Bronchial epithelial cell (primary cell): ENCODE results near the gene CFB. TPM values are rescaled to one million over a fixed set of nuclear protein-coding genes. Genes with fewer than 3 reads are reported as not detected.

Experiments used
- DNase-seq: peaks from one replicate; pipeline ENCODE4 v3.0.0-alpha.2; 2010; ENCODE audit warnings: low read depth
- FAIRE-seq: peaks from 2 replicates; lab custom pipeline; 2011; peaks lifted over from hg19 to GRCh38; lab: Jason Lieb, UNC
- H3K27me3 ChIP-seq: 2 replicates; pipeline ENCODE4 v1.5.1; 2011; ENCODE audit warnings: low read length; ENCODE audit not compliant: control insufficient read depth, insufficient read depth
- H3K36me3 ChIP-seq: 2 replicates; pipeline ENCODE4 v1.5.1; 2011; ENCODE audit warnings: low read length; ENCODE audit not compliant: control insufficient read depth, insufficient read depth
- H3K4me3 ChIP-seq: 2 replicates; pipeline ENCODE4 v1.5.1; 2011; ENCODE audit warnings: mild to moderate bottlenecking, low read depth, low read length, control low read depth
- CTCF ChIP-seq: IDR thresholded peaks from 2 replicates; pipeline ENCODE4 v1.5.1; 2011; ENCODE audit warnings: mild to moderate bottlenecking, moderate library complexity, low read length, control low read depth, inconsistent platforms; ENCODE audit not compliant: insufficient read depth, severe bottlenecking
- total RNA-seq: library from RNA; depleted of rRNA; stranded (reverse); fragments of >200 nt; gene quantifications from 2 replicates; pipeline ENCODE4 v1.2.1, GENCODE V29; 2014

CFB gene
- total RNA-seq, 1 donor from 2014 or later, result 2.6 TPM

- H3K36me3 ChIP-seq, result no peaks in the 10 kb centered on the region
- H3K4me3 ChIP-seq, result no peak overlapping the region
- TF ChIP-seq CTCF, result no peak
- DNase-seq (no peak), FAIRE-seq (no peak)
- no peaks in the 10 kb centered on the region for H3K27me3 ChIP-seq
Observed at GRCh38 chr6:31899215-31899614, 46.7 kb upstream of the CFB start.

GRCh38 chr6:31899882-31900722, 45.8 kb upstream of the CFB start:
- Histone ChIP-seq H3K36me3 (no peaks in the 10 kb centered on the region), H3K4me3 (no peak overlapping the region), H3K27me3 (no peaks in the 10 kb centered on the region)
- FAIRE-seq, result no peak
- no peak for TF ChIP-seq CTCF
- no peak for DNase-seq

GRCh38 chr6:31900917-31901414, 44.9 kb upstream of the CFB start:
- Histone ChIP-seq H3K36me3 (no peaks in the 10 kb centered on the region), H3K4me3 (peak overlapping the region; percentile 48), H3K27me3 (no peaks in the 10 kb centered on the region)
- FAIRE-seq (no peak), DNase-seq (no peak)
- TF ChIP-seq CTCF, result no peak

- H3K4me3 ChIP-seq, result peak overlapping the region; percentile 48
- DNase-seq (no peak), FAIRE-seq (no peak)
- no peak for TF ChIP-seq CTCF
- H3K27me3 ChIP-seq, result no peaks in the 10 kb centered on the region
- no peaks in the 10 kb centered on the region for H3K36me3 ChIP-seq
Observed at GRCh38 chr6:31901415-31901952, 44.4 kb upstream of the CFB start.

DNA sequence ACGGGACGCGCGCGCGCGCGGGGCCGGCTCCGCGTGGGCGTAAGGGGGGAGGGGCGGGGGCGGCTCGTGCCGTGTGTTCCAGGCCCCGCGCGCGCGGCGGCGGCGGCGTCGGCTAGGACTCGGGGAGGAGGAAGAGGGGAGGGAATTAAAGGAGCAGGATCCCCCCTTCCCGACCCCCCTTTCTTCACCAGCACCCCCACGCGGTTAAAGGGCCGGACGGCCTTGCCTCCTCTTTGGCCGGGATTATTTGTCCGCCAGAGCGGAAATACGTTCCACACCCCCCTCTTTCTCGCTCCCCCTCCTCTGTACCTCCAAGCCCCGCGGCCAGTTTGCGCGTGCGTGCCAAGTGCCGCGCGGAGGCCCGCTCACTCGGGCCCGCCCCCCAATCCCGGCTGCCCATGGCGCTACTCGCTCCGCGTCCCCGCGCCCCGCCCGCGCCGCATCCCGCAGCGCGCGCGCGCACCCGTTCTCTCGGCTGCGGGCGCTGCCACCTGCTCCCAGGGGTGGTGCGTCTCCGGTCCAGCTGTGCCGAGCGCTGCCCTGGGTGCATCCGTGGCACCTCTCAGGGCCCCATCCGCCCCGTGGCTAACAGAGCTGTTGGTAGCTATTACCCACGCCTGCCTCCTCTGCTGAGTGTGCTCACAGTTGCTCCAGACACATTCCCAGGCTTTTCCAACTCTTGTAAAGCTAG, 43.8 kb upstream of the CFB start, which contains the start of gene ZBTB12:
ZBTB12 (minus strand) TSS at position 134 of the 691 bp plus-strand sequence. CDS start 781 bp downstream, outside the sequence.
- H3K27me3 ChIP-seq, result no peaks in the 10 kb centered on the region
- FAIRE-seq, result no peak

More for the DNA sequence above, 43.8 kb upstream of the CFB start, which contains the start of gene ZBTB12:
- TF ChIP-seq CTCF, result no peak
- H3K4me3 ChIP-seq, result peak within 1 kb of the TSS; percentile 48
- no peaks in the 10 kb centered on the region for H3K36me3 ChIP-seq
- DNase-seq, result peak; percentile 68
